SW480 (cell line): Measurements from ENCODE around the gene BAG1.
A peak's percentile ranks its signal among the peaks of the same experiment; 100 is the strongest.

Experiments
- DNase-seq: peaks from one replicate; pipeline ENCODE4 v3.0.0-alpha.2; 2016; ENCODE audit warnings: low spot score

Gene BAG1

DNA sequence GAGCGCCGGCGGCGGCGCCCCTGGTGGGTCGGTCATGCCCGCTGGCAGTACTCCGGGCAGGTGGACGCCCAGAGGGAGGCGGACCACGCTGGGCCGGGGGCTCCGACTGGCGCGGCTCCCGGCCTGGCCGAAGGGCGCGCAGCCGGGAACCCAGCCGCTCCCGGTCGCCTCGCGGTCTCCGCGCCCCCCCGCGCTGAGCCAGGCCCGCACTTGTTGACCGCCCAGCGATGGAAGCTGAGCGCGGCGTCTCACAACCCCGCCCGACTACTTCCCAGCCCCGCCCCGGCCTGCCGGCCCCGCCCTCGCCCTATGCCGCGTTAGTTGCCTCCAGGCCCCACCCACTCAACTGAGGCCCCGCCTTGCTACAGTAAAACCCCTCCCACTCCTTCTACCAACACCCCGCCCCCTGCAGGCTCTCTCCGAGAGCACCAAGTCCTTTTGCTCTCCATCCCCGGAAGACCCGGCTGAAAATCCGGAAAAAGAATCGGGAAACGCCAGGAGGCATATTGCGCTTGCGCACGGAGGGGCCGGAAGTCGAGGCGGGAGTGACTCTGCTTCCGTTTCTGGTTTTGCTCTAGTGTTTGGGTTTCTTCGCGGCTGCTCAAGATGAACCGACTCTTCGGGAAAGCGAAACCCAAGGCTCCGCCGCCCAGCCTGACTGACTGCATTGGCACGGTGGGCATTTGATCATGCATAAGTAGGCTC is at the start of gene BAG1, which contains the start of gene CHMP5:
TSS of gene BAG1 (minus strand) at position 236 of the 705 bp plus-strand sequence.
TSS of gene CHMP5 (plus strand) at position 577 of the 705 bp plus-strand sequence. CDS start at position 607, 30 bp downstream.
- peak; percentile 98 for DNase-seq

DNA sequence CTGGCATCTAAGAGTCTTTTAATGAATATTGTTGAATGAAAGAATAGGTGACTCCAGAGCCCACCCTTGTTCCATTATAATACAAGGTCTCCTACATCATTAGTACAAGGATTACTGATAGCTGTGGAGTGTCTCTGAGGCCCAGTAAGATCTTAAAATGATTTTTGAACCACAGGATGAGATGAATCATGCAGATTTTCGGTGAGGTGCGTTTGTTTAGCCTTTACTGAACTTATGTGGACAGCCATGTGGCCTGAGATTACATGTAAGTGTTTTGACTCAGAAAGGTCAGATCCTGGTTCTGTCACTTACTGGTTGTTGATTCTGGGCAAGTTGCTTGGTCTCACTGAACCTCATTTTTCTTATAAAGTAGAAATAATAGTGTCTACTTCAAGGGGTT is 47.4 kb upstream of the BAG1 start:
- no peak for DNase-seq

DNA sequence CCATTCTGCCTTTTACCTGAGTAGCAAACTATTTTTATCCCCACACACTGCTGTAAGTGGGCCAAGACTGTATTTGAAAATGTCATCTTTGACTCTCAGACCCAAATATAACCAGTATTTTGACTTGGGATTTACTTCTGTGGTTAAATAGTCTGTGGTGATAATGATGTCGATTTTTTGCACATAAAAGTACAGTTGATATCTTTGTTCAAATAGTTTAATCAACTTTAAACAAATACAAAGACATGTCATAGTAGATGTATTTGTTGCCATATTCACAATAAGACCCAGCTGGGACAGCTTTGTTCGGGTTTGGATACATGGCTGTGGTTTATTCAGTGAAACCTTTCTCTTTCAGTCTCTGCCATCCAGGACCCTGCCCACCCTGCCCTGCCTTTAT is 46.2 kb upstream of the BAG1 start:
- no peak for DNase-seq

DNA sequence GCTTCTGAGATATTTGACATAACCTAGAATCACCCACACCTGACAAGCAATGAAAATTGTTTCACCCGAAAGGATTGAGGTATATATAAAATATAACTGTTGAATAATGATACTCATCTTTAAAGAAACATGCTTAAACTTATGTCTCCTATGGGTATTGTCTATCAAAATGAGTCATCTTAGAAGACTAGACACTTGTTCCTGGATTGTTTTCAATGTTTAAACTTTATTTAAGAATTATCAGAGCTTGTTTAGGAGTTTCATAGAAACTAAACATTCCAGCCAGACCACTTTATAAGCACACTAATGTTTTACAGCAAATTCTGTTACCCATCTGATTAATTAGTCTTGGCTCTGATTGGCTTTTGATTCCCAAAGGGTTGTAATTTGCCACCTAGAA is 45.4 kb upstream of the BAG1 start:
- no peak for DNase-seq

DNA sequence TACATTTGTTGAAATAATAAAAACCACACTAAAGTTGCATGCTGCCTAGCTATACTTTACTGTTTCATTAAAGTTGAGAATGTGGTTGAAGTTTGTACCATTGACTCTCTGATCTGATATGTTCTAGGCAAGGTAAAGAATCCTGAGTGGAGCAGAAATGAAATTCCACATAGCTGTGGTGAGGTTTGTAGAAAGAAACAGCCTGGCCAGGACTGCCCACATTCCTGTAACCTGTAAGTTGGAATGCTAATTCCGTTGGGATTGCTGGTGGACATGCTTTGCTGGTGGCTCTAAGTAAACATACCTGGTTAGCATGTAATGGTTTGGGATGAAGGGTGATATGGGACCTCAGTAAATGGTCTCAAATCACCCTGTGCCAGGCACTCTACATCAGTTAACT is 42.6 kb upstream of the BAG1 start:
- DNase-seq: no peak

DNA sequence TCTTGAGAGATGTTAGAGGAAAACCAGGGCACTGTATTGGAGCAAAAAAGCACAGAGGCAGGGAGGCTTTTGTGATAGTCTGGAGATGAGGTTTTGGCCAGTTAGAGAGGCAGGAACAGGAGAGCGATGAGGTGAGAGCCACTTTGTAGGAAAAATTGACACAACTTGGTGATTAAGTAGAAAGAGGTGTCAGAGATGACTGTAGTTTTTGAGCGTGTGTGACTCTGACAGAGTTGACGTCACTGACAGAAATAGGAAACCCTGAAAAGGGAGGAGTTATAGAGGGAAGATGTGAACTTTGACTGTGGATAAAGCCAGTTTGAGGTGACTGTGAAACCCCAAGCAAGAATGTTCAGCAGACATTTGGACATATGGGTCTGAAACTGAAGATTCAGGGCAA is 41.5 kb upstream of the BAG1 start:
- no peak for DNase-seq

DNA sequence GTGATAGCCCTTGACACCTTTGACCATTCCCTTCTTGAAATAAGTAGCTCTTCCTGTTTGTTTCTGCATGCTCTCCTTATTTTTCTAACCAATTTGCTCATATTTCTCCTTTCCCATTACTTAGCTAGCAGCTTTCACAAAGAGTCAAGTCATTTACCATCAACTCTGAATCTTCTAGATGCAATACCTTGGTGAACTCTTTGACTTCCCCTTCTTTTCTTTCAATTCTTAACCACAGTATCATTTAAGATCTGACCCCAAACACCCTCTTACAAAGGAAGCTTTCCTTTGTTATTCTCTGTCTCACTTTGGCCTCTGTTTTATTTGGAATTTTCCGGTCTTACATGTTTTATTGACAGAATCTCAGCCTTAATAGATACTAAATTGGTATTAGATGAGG is 39.9 kb upstream of the BAG1 start:
- no peak for DNase-seq

DNA sequence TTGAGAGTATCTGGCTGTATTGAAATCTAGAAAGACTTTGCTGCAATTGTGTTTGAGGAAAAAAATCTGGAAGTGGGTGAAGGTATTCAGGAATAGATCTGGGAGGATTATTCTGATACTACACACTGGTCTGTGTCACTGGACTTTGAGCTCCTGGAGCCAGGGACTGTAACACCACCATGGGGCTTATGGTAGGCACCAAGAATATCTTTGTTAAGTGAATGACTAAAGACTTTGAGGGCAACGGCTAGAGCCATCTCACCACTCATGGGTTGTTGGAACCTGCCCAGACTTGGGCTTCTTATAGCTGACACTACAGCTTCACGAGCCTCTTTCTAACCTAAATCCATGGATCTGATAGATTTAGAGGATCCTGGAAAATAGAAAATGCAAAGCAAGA is 36.0 kb upstream of the BAG1 start:
- no peak for DNase-seq

DNA sequence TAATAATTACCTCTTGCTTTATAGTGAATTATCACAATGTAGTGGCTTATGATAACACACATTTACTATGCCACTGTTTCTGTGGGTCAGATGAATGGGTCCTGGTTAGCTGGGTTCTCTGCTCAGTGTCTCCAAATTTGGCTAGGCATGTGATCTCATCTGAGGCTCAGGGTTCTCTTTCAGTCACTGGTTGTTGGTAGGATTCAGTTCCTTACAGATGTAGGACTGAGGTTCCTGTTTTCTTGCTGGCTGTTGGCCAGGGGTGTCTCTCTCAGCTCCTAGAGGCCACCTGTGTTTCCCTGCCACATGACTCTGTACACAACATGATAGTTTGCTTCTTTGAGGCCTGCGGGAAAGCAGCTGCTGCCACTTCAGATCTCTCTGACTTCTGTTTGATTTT is 32.9 kb upstream of the BAG1 start:
- DNase-seq: no peak

DNA sequence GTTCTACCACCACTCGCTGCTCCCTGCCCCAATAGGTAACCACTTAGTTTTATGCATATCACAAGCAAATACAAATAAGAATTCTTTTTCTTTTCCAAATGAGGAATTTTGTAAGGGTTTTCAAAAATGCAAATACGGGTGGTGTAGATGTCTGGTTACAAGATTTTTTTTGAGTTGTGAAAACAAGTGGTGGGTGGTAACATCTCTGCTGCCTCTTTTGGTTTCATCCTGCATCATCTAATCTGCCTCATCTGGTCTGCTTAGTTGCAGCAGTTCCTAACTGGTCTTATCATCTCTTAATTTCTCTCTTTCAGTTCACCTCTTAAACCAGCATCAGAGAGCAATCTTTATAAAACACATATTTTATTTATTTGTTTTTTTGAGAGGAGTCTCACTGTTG is 31.1 kb upstream of the BAG1 start:
- no peak for DNase-seq

DNA sequence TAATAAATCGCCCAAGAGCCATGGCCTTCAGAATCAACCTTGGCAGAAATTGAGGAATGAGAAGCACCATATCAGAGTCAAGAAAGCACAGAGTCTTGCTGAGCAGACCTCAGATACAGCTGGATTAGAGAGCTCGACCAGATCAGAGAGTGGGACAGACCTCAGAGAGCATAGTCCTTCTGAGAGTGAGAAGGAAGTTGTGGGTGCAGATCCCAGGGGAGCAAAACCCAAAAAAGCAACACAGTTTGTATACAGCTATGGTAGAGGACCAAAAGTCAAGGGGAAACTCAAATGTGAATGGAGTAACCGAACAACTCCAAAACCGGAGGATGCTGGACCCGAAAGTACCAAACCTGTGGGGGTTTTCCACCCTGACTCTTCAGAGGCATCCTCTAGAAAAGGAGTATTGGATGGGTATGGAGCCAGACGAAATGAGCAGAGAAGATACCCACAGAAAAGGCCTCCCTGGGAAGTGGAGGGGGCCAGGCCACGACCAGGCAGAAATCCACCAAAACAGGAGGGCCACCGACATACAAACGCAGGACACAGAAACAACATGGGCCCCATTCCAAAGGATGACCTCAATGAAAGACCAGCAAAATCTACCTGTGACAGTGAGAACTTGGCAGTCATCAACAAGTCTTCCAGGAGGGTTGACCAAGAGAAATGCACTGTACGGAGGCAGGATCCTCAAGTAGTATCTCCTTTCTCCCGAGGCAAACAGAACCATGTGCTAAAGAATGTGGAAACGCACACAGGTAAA is 30.3 kb upstream of the BAG1 start:
- no peak for DNase-seq

DNA sequence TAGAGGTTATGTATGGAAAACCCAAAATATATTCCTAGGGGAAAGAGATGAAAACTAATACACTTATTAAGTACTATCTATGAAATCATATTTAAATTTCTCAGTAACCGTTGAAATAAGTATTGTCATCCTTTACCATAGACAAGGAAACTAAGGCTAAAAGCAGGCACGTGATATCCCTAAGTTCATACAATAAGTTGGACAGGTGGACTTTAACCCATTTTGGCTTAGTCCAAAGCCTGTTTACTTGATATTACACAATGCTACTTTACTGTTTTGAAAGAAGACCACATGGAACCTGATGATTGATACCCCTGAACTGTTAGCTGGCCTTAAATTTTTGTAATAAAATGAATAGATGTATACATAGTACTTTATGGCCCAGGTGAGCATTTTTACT is 29.3 kb upstream of the BAG1 start:
- DNase-seq: no peak

DNA sequence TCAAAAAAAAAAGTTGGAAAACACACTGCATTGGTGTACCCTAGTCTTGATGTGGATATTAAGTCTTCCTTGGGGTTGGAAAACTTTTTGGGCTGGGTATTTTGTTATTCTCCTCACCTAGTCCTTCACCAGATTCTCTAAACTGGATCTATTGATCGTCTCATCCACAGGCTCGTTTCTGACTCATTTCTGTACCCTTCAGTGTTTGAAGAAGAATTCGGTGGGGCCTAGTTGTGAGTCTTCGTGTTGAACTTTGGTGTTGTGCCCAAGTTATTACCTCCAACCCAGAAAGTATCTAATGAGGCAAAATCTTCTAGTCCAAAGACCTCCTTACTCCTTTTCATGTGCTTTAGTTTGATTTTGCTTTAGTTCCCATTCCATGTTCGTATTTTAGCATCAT is 27.4 kb upstream of the BAG1 start:
- DNase-seq: no peak

DNA sequence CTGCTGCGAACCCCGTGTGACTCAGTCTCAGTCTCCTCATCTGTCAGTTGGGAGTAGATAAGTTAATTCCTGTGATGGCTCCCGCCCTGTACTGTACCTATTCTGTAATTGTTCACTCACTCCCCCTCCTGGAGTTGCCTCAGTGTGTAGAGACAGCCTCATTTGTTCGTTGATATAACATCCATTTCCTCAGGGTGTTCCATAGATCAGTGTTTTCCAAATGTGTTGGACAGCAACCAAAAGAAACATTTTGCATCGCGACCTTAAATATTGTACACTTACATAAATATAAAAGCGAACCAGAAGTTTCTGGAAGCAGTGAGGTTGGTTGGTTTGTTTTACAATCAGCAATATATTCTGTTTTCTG is 26.5 kb upstream of the BAG1 start:
- no peak for DNase-seq

DNA sequence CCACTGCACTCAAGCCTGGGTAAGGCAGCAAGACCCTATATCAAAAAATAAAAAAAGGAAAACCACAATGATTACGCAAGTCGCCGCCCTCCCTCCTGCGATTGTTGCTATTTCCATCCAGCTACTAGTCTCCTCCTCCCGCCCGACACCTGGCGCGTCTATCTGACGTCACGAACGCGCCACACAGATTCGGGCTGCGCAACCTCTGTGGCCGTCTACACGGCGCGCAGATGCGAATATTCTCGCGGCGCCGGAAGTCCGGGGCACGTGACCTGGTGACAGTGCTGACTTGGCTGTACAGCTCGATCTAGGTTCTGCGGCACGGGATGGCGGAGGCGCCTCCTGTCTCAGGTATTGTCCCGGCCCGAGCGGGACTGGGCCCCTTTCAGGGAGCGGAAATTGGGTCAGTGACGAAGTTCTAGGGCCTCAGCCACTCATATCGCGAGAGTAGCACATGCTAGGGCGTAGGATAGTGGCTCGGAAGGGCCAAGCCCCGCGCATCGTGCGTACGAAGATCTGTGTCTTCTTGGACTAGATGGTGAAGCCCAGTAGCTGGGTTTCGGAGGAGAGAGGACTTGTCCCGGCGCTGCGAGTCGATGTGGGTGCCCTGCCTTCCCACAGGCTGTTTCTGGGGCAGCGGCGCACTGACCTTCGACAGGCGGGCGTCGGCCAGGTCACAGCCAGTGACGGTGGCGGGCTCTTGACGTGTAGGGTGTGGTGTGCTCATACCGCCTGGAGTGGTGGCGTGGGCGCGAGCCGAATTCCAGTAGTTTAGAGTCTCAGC is 25.9 kb upstream of the BAG1 start, which contains the start of gene NFX1:
TSS of gene NFX1 (plus strand) at position 270 of the 784 bp plus-strand sequence. CDS start at position 327, 57 bp downstream.
- DNase-seq: peak; percentile 95

DNA sequence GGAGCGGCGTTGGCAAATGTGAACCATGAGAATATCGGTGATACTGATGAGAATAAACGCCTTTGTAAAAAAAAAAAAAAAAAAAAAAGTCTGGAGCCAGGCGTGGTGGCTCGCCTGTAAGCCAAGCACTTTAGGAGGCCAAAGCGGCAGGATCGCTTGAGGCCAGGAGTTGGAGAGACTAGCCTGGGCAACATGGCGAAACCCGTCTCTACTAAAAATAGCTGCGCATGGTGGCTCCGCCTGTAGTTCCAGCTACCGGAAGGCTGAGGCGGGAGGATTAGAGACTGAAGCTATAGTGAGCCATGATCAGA is 25.4 kb upstream of the BAG1 start:
- no peak for DNase-seq

DNA sequence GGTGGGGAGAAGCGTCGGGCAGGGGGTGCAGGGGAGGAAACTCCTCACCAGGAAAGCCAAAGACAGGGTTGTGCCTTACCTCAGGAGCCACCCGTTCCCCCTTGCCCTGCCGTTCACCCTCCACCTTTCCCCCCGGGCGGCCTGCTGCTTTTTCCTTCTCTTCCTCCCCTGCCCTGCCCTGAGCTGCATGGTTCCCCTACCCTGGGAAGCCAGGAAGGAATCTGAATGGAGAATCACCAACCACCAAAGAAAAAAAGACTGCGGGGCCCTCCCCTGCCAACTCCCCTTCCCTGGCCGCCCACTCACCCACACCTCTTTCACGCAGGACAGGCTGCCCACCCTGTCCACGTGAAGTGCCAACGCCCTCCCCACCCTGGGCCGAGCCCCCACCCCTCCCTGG is 25.0 kb upstream of the BAG1 start:
- DNase-seq: peak; percentile 7

DNA sequence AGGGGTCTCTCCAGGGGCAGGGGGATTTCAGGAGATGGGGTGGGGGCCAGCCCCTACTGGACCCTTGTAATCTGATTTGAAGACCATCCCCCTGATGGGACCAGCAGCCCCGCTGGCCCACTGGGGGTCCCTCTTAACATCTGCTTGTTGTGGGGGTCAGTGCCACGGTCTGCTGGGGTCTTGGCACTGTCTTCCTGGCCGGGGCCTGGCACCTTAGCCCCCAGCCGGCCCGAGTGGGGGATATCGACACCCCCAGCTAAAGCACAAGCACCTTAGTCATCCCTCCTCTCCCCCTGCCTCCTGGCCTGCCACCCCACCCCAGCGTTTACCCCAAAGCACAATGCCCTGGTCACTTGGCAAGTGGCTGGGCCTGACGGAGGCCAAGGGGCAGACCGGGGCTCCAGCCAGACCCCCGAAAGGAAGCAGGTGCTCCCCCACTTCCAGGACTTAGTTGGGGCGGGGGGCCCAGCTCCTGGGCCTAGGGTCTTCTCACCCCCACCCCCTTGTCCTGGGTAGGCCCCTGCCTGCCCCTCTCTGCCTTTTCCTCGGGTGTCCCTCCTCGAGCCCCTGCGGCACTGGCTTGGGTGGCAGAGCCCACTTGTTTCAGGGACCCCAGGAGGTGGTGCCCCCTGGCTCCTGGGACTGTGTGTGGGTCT is 24.4 kb upstream of the BAG1 start:
- no peak for DNase-seq

DNA sequence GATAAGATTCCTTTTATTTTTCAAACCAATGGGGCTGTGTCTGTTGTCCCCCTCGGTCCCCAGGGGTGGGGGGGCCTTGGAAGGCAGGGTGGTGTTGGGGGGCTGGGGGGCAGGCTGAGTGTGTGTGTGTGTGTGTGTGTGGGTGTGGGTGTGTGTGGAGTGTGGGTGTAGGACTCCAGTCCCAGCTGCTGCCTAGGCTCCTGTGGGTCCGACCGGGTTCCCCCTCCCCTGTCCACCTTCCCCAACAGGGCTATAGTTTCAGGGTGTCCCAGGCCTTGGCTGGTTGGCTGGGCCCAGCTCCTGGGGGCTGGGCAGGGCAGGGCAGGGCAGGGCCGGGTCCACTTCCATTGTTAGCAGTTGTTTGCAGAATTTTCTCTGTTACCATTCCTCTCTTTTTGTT is 23.7 kb upstream of the BAG1 start:
- no peak for DNase-seq

DNA sequence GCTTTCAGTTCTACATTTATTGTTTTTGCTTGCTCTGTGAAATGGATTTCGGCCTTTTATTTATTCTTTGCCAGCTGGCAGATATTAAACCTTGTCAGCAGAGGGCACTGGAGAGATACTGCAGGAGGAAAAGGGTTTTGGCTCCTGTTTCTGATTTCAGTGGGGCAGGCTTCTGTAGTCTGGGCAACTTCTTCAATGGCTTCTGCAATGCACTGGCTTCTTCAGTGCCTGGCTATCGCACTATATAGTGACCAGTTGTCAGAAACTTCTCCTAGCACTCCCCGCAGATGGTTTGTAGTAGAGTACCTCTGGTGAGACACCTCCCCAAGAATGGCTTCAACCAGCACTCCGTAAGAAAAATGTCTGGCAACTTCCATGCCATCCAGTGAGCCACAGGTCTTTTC is 22.6 kb upstream of the BAG1 start:
- peak; percentile 66 for DNase-seq

DNA sequence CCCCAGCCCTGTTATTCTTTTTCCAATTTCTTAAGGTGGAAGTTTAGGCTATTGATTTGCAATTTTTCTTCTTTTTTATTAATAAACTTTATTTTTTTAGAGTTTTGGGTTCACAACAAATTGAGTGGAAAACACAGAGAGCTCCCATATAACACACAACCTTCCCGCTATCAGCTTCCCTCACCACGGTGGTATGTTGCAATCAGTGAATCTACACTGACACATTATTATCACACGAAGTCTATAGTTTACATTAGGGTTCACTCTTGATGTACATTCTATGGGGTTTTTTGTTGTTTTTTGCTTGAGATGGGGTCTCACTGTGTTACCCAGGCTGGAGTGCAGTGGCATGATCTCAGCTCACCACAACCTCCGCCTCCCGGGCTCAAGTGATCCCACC is 21.0 kb upstream of the BAG1 start:
- no peak for DNase-seq

DNA sequence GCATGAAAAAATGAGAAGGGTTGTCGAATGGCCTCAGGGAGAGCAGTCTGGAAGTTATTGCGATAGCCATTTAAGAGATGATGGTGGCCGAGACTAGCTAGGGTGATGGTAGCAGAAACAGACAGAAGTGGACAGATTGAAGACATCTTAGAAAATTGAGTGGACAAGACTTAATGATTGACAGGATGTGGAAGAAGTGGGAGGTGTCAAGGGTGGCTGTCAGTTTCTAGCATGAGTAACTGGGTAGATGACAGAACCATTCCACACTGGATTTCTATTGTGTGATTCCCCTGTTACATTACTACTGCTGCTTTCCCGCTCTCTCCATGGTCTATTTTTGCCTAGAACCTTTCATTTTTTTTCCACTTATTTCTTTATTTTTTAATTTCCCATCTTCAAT is 13.0 kb upstream of the BAG1 start:
- DNase-seq: no peak

DNA sequence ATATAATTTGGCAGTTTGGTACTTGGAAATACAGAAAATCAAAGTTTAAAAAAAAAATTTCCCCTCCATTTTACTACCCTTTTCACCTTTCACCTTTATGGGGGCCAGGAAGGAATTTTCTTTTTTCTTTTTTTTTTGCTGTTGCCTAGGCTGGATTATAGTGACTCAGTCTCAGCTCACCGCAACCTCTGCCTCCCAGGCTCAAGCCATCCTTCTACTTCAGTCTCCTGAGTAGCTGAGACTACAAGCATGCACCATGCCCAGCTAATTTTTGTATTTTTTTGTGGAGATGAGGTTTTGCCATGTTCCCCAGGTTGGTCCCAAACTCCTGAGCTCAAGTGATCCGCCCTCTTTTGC is 9.4 kb upstream of the BAG1 start:
- no peak for DNase-seq
